Chondrocyte (in vitro differentiated cells): Measurements from ENCODE around the gene PEAK1. TPM values are rescaled to one million over a fixed set of nuclear protein-coding genes. Genes with fewer than 3 reads are reported as not detected.

Source experiments
- DNase-seq: peaks from one replicate; pipeline ENCODE4 v3.0.0; 2021; ENCODE audit warnings: mixed read lengths, low spot score
- H3K27ac Mint-ChIP-seq: one replicate; pipeline ENCODE4 v1.8.0; 2021; ENCODE audit warnings: mild to moderate bottlenecking, moderate library complexity, mixed read lengths; ENCODE audit not compliant: unreplicated experiment
- H3K27me3 Mint-ChIP-seq: 2 replicates; pipeline ENCODE4 v1.8.0; 2021; ENCODE audit warnings: low read depth, mixed read lengths
- H3K36me3 Mint-ChIP-seq: 2 replicates; pipeline ENCODE4 v1.8.0; 2021; ENCODE audit warnings: low read depth, mixed read lengths
- H3K4me1 Mint-ChIP-seq: 2 replicates; pipeline ENCODE4 v1.8.0; 2021; ENCODE audit warnings: low read depth, mild to moderate bottlenecking, mixed read lengths
- H3K4me3 Mint-ChIP-seq: one replicate; pipeline ENCODE4 v1.8.0; 2021; ENCODE audit warnings: mild to moderate bottlenecking, moderate library complexity, mixed read lengths; ENCODE audit not compliant: unreplicated experiment
- H3K9me3 Mint-ChIP-seq: 2 replicates; pipeline ENCODE4 v1.8.0; 2021; ENCODE audit warnings: low read depth, mixed read lengths
- CTCF ChIP-seq: fragments of 200-600 bp; sonication (generic); IDR thresholded peaks from 2 replicates; pipeline ENCODE4 v1.5.0; 2021; ENCODE audit warnings: antibody characterized with exemption, mild to moderate bottlenecking, moderate library complexity
- total RNA-seq: library from RNA; stranded (reverse); gene quantifications from 3 replicates; pipeline ENCODE4 v1.2.1, GENCODE V29; 2021

The PEAK1 gene
- total RNA-seq, 1 donor from 2014 or later = 143 TPM

- DNase-seq = no peak
- H3K4me1 Mint-ChIP-seq = peaks cover 29% of the 10 kb centered on the region
- TF ChIP-seq CTCF = no peak
- peaks cover 46% of the 10 kb centered on the region for H3K9me3 Mint-ChIP-seq
- no peak overlapping the region for H3K27ac Mint-ChIP-seq
- peaks cover 24% of the 10 kb centered on the region for H3K36me3 Mint-ChIP-seq
- no peaks in the 10 kb centered on the region for H3K27me3 Mint-ChIP-seq
- no peak overlapping the region for H3K4me3 Mint-ChIP-seq
Measured at GRCh38 chr15:77398927-77399326, 21.0 kb downstream of the PEAK1 start.

- no peak for TF ChIP-seq CTCF
- H3K27ac Mint-ChIP-seq = no peak overlapping the region
Measured at GRCh38 chr15:77396692-77397091, 23.2 kb downstream of the PEAK1 start.

GRCh38 chr15:77395013-77395774 lies 24.7 kb downstream of the PEAK1 start:
- Mint-ChIP-seq H3K4me3 (no peak overlapping the region), H3K36me3 (peaks cover 26% of the 10 kb centered on the region)
- TF ChIP-seq CTCF = no peak

More at GRCh38 chr15:77396692-77397091, 23.2 kb downstream of the PEAK1 start:
- H3K4me1 Mint-ChIP-seq = peaks cover 17% of the 10 kb centered on the region
- H3K9me3 Mint-ChIP-seq = peaks cover 46% of the 10 kb centered on the region
- DNase-seq = no peak
- no peak overlapping the region for H3K4me3 Mint-ChIP-seq
- peaks cover 26% of the 10 kb centered on the region for H3K36me3 Mint-ChIP-seq
- H3K27me3 Mint-ChIP-seq = no peaks in the 10 kb centered on the region

GRCh38 chr15:77393471-77393840 lies 26.4 kb downstream of the PEAK1 start:
- H3K4me3 Mint-ChIP-seq = no peak overlapping the region
- H3K27ac Mint-ChIP-seq = no peak overlapping the region
- no peak for DNase-seq
- peaks cover 37% of the 10 kb centered on the region for H3K4me1 Mint-ChIP-seq
- no peaks in the 10 kb centered on the region for H3K27me3 Mint-ChIP-seq
- TF ChIP-seq CTCF = no peak
- peaks cover 27% of the 10 kb centered on the region for H3K9me3 Mint-ChIP-seq
- H3K36me3 Mint-ChIP-seq = peaks cover 19% of the 10 kb centered on the region

More at GRCh38 chr15:77395013-77395774, 24.7 kb downstream of the PEAK1 start:
- DNase-seq = no peak
- H3K4me1 Mint-ChIP-seq = peaks cover 23% of the 10 kb centered on the region
- H3K27ac Mint-ChIP-seq = no peak overlapping the region
- no peaks in the 10 kb centered on the region for H3K27me3 Mint-ChIP-seq
- peaks cover 44% of the 10 kb centered on the region for H3K9me3 Mint-ChIP-seq

GRCh38 chr15:77392762-77393470 lies 27.0 kb downstream of the PEAK1 start:
- H3K36me3 Mint-ChIP-seq = peaks cover 14% of the 10 kb centered on the region
- H3K4me1 Mint-ChIP-seq = peaks cover 40% of the 10 kb centered on the region
- H3K4me3 Mint-ChIP-seq = no peak overlapping the region
- no peak for DNase-seq
- TF ChIP-seq CTCF = no peak
- peaks cover 21% of the 10 kb centered on the region for H3K9me3 Mint-ChIP-seq
- no peak overlapping the region for H3K27ac Mint-ChIP-seq
- H3K27me3 Mint-ChIP-seq = no peaks in the 10 kb centered on the region
